HepG2 (cell line): ENCODE measurements around the gene SLC25A19. TPM values are rescaled to one million over a fixed set of nuclear protein-coding genes. Genes with fewer than 3 reads are reported as not detected.

Experiments used
- HOXD1 ChIP-seq: sonication (generic); formaldehyde crosslinking; IDR thresholded peaks from 2 replicates; pipeline ENCODE4 v1.5.0; 2020; ENCODE audit warnings: missing genetic modification reagents
- POLR2AphosphoS2 ChIP-seq: IDR thresholded peaks from 2 replicates; pipeline ENCODE4 v1.6.1; 2011; ENCODE audit warnings: low read depth, low read length, improper control_type of control experiment
- ZC3H13 ChIP-seq: sonication (generic); formaldehyde crosslinking; IDR thresholded peaks from 2 replicates; pipeline ENCODE4 v1.8.1; 2023; ENCODE audit warnings: mild to moderate bottlenecking, missing genetic modification reagents, moderate library complexity
- ZNF3 ChIP-seq: IDR thresholded peaks from 2 replicates; pipeline ENCODE4 v1.7.0; 2017; ENCODE audit warnings: inconsistent platforms
- ZNF382 ChIP-seq: sonication (generic); formaldehyde crosslinking; IDR thresholded peaks from 2 replicates; pipeline ENCODE4 v1.5.0; 2020; ENCODE audit warnings: missing genetic modification reagents, mild to moderate bottlenecking, borderline replicate concordance
- ZNF496 ChIP-seq: sonication (generic); formaldehyde crosslinking; IDR thresholded peaks from 2 replicates; pipeline ENCODE4 v1.8.1; 2023; ENCODE audit warnings: mild to moderate bottlenecking, moderate library complexity, missing genetic modification reagents; ENCODE audit not compliant: insufficient replicate concordance
- ZNF556 ChIP-seq: sonication (generic); formaldehyde crosslinking; IDR thresholded peaks from 2 replicates; pipeline ENCODE4 v1.4.0; 2020; ENCODE audit warnings: mild to moderate bottlenecking, missing genetic modification reagents, borderline replicate concordance
- ZNF562 ChIP-seq: sonication (generic); formaldehyde crosslinking; IDR thresholded peaks from 2 replicates; pipeline ENCODE4 v1.8.0; 2022; ENCODE audit warnings: missing genetic modification reagents, borderline replicate concordance
- ZNF569 ChIP-seq: sonication (generic); formaldehyde crosslinking; IDR thresholded peaks from 2 replicates; pipeline ENCODE4 v1.5.0; 2020; ENCODE audit warnings: mild to moderate bottlenecking, missing genetic modification reagents, moderate library complexity, borderline replicate concordance
- ZNF790 ChIP-seq: sonication (generic); formaldehyde crosslinking; IDR thresholded peaks from 2 replicates; pipeline ENCODE4 v1.8.0; 2022; ENCODE audit warnings: missing genetic modification reagents, mild to moderate bottlenecking, borderline replicate concordance
- polyA plus RNA-seq, 8 experiments: library from polyadenylated mRNA; depleted of rRNA in 3 of 8; stranded (reverse) in 7 of 8; unstranded in 1 of 8; fragments of >200 nt; fragmentation: Illumina TruSeq in 4 of 8; extraction: Trizol in 4 of 8; gene quantifications; 2 replicates each; pipeline versions ENCODE4 v1.2.1 to v1.2.3, GENCODE V29; 2011 to 2016; ENCODE audit warnings: low read depth in 4 of 8, missing spikeins in 1 of 8, mixed read lengths in 1 of 8; ENCODE audit not compliant: insufficient read depth in 1 of 8
- total RNA-seq, 5 experiments: library from RNA; depleted of rRNA; stranded (reverse); fragments of >200 nt; fragmentation: Illumina TruSeq; extraction: Trizol; gene quantifications; 2 replicates each; pipeline ENCODE4 v1.2.3, GENCODE V29; 2016; ENCODE audit warnings: low read depth in 1 of 5
- TF ChIP-seq, protein P1 (sequence below): sonication (generic); formaldehyde crosslinking; conservative IDR thresholded peaks from 2 replicates; pipeline ENCODE4 v1.4.0; 2020; ENCODE audit warnings: missing genetic modification reagents
- TF ChIP-seq, protein P2 (sequence below): sonication (generic); formaldehyde crosslinking; IDR thresholded peaks from 2 replicates; pipeline ENCODE4 v1.5.0; 2020; ENCODE audit warnings: mild to moderate bottlenecking, missing genetic modification reagents
- TF ChIP-seq, protein P3 (sequence below): sonication (generic); formaldehyde crosslinking; IDR thresholded peaks from 2 replicates; pipeline ENCODE4 v1.9.0; 2022; ENCODE audit warnings: low read depth, missing genetic modification reagents
- TF ChIP-seq, protein P4 (sequence below): sonication (generic); formaldehyde crosslinking; IDR thresholded peaks from 2 replicates; pipeline ENCODE4 v1.8.0; 2022; ENCODE audit warnings: mild to moderate bottlenecking, missing genetic modification reagents
- TF ChIP-seq, protein P5 (sequence below): sonication (generic); formaldehyde crosslinking; IDR thresholded peaks from 2 replicates; pipeline ENCODE4 v1.4.0; 2020; ENCODE audit warnings: missing genetic modification reagents, borderline replicate concordance

SLC25A19 gene
- total and polyA plus RNA-seq, 2 of the 13 experiments (the other 11 are each of a cell fraction or from before 2014, with no cell fraction given), result 24.4 to 41.4 TPM

GRCh38 chr17:75271955-75272847, 17.0 kb downstream of the SLC25A19 start (continued):
- TF ChIP-seq, protein P1, sequence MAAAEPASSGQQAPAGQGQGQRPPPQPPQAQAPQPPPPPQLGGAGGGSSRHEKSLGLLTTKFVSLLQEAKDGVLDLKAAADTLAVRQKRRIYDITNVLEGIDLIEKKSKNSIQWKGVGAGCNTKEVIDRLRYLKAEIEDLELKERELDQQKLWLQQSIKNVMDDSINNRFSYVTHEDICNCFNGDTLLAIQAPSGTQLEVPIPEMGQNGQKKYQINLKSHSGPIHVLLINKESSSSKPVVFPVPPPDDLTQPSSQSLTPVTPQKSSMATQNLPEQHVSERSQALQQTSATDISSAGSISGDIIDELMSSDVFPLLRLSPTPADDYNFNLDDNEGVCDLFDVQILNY, result no peak
- TF ChIP-seq ZNF3 (CRISPR knock-in tag), result no peak
- TF ChIP-seq, protein P2, sequence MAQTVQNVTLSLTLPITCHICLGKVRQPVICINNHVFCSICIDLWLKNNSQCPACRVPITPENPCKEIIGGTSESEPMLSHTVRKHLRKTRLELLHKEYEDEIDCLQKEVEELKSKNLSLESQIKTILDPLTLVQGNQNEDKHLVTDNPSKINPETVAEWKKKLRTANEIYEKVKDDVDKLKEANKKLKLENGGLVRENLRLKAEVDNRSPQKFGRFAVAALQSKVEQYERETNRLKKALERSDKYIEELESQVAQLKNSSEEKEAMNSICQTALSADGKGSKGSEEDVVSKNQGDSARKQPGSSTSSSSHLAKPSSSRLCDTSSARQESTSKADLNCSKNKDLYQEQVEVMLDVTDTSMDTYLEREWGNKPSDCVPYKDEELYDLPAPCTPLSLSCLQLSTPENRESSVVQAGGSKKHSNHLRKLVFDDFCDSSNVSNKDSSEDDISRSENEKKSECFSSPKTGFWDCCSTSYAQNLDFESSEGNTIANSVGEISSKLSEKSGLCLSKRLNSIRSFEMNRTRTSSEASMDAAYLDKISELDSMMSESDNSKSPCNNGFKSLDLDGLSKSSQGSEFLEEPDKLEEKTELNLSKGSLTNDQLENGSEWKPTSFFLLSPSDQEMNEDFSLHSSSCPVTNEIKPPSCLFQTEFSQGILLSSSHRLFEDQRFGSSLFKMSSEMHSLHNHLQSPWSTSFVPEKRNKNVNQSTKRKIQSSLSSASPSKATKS, result no peak
- TF ChIP-seq, protein P3, sequence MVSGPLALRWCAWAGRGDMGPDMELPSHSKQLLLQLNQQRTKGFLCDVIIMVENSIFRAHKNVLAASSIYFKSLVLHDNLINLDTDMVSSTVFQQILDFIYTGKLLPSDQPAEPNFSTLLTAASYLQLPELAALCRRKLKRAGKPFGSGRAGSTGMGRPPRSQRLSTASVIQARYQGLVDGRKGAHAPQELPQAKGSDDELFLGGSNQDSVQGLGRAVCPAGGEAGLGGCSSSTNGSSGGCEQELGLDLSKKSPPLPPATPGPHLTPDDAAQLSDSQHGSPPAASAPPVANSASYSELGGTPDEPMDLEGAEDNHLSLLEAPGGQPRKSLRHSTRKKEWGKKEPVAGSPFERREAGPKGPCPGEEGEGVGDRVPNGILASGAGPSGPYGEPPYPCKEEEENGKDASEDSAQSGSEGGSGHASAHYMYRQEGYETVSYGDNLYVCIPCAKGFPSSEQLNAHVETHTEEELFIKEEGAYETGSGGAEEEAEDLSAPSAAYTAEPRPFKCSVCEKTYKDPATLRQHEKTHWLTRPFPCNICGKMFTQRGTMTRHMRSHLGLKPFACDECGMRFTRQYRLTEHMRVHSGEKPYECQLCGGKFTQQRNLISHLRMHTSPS, result peak; percentile 46; the same call in 1 of the 2 replicates
- TF ChIP-seq POLR2AphosphoS2, result peak; percentile 10; the same call in 1 of the 2 replicates
- TF ChIP-seq, protein P4, sequence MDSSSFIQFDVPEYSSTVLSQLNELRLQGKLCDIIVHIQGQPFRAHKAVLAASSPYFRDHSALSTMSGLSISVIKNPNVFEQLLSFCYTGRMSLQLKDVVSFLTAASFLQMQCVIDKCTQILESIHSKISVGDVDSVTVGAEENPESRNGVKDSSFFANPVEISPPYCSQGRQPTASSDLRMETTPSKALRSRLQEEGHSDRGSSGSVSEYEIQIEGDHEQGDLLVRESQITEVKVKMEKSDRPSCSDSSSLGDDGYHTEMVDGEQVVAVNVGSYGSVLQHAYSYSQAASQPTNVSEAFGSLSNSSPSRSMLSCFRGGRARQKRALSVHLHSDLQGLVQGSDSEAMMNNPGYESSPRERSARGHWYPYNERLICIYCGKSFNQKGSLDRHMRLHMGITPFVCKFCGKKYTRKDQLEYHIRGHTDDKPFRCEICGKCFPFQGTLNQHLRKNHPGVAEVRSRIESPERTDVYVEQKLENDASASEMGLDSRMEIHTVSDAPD (CRISPR knock-in tag), result no peak
- no peak for TF ChIP-seq ZNF382 (CRISPR knock-in tag)
- TF ChIP-seq, protein P5, sequence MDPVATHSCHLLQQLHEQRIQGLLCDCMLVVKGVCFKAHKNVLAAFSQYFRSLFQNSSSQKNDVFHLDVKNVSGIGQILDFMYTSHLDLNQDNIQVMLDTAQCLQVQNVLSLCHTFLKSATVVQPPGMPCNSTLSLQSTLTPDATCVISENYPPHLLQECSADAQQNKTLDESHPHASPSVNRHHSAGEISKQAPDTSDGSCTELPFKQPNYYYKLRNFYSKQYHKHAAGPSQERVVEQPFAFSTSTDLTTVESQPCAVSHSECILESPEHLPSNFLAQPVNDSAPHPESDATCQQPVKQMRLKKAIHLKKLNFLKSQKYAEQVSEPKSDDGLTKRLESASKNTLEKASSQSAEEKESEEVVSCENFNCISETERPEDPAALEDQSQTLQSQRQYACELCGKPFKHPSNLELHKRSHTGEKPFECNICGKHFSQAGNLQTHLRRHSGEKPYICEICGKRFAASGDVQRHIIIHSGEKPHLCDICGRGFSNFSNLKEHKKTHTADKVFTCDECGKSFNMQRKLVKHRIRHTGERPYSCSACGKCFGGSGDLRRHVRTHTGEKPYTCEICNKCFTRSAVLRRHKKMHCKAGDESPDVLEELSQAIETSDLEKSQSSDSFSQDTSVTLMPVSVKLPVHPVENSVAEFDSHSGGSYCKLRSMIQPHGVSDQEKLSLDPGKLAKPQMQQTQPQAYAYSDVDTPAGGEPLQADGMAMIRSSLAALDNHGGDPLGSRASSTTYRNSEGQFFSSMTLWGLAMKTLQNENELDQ (CRISPR knock-in tag), result no peak
- TF ChIP-seq ZNF562 (CRISPR knock-in tag), result no peak
- no peak for TF ChIP-seq ZNF496 (CRISPR knock-in tag)
- TF ChIP-seq ZNF569 (CRISPR knock-in tag), result no peak
- peak; percentile 94 for TF ChIP-seq ZC3H13 (CRISPR knock-in tag)
- TF ChIP-seq ZNF556 (CRISPR knock-in tag), result no peak
- TF ChIP-seq ZNF790 (CRISPR knock-in tag), result no peak
- TF ChIP-seq HOXD1, result no peak
